ENCODE measurements around the gene DLX1. TPM values are rescaled to one million over a fixed set of nuclear protein-coding genes. Genes with fewer than 3 reads are reported as not detected.
A peak's percentile ranks its signal among the peaks of the same experiment; 100 is the strongest.

Gene DLX1
- total and polyA plus RNA-seq, 9 of the 15 experiments (the other 6 are each of a cell fraction or from before 2014, with no cell fraction given): 1.9 to 26.2 (median 9.6) TPM

DNA sequence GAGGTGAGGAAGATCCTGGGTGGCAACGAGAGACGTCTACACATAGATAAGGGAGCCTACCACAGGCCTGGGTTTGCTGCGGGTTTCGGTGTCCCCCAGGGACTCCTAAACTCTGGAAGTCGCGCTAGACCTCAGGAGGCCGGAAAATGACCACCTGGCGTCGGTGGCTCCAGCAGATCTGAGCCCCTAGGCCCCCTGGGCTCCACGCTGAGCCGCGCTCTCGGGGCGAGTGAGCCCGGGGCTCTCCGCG, 987 bp upstream of the DLX1 start (continued):
- TF ChIP-seq, protein P1, sequence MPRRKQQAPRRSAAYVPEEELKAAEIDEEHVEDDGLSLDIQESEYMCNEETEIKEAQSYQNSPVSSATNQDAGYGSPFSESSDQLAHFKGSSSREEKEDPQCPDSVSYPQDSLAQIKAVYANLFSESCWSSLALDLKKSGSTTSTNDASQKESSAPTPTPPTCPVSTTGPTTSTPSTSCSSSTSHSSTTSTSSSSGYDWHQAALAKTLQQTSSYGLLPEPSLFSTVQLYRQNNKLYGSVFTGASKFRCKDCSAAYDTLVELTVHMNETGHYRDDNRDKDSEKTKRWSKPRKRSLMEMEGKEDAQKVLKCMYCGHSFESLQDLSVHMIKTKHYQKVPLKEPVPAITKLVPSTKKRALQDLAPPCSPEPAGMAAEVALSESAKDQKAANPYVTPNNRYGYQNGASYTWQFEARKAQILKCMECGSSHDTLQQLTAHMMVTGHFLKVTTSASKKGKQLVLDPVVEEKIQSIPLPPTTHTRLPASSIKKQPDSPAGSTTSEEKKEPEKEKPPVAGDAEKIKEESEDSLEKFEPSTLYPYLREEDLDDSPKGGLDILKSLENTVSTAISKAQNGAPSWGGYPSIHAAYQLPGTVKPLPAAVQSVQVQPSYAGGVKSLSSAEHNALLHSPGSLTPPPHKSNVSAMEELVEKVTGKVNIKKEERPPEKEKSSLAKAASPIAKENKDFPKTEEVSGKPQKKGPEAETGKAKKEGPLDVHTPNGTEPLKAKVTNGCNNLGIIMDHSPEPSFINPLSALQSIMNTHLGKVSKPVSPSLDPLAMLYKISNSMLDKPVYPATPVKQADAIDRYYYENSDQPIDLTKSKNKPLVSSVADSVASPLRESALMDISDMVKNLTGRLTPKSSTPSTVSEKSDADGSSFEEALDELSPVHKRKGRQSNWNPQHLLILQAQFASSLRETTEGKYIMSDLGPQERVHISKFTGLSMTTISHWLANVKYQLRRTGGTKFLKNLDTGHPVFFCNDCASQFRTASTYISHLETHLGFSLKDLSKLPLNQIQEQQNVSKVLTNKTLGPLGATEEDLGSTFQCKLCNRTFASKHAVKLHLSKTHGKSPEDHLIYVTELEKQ (CRISPR knock-in tag; IDR thresholded peaks at IDR 0.05): no peak
- TF ChIP-seq POLR2A (conservative IDR thresholded peaks at IDR 0.05) (no peak; the same call in none of the 2 replicates), HNRNPK (IDR thresholded peaks at IDR 0.05; ENCODE audit: low read depth, low read length, poor library complexity, severe bottlenecking) (no peak), ZNF263 (CRISPR knock-in tag; IDR thresholded peaks at IDR 0.05; ENCODE audit: borderline replicate concordance) (no peak), ELF4 (CRISPR knock-in tag; IDR thresholded peaks at IDR 0.05) (0 out of 2 replicates have a peak, but pooled peaks have one; percentile 12), ZNF444 (CRISPR knock-in tag; IDR thresholded peaks at IDR 0.05) (no peak), SMAD2 (IDR thresholded peaks at IDR 0.05; ENCODE audit: low read depth, low read length) (no peak), DDX20 (tag; IDR thresholded peaks at IDR 0.05; ENCODE audit: low read depth) (no peak), C11orf30 (IDR thresholded peaks at IDR 0.05; ENCODE audit: low read depth) (no peak), ZNF445 (CRISPR knock-in tag; IDR thresholded peaks at IDR 0.05; ENCODE audit: low read depth) (no peak), ZNF217 (CRISPR knock-in tag; IDR thresholded peaks at IDR 0.05) (no peak), TCFL5 (CRISPR knock-in tag; conservative IDR thresholded peaks at IDR 0.05) (no peak), EGR1 (conservative IDR thresholded peaks at IDR 0.05) (0 out of 2 replicates have a peak, but pooled peaks have one; percentile 39), TBP (optimal IDR thresholded peaks at IDR 0.05; ENCODE audit: low read depth, low read length) (no peak), HMG20A (CRISPR knock-in tag; conservative IDR thresholded peaks at IDR 0.05) (no peak), PHTF2 (CRISPR knock-in tag; IDR thresholded peaks at IDR 0.05) (no peak), ZNF717 (CRISPR knock-in tag; IDR thresholded peaks at IDR 0.05) (no peak), GTF2F1 (IDR thresholded peaks at IDR 0.05; ENCODE audit: low read depth, low read length) (no peak), RBM17 (IDR thresholded peaks at IDR 0.05; ENCODE audit: borderline replicate concordance, low read depth, low read length) (no peak), KAT8 (IDR thresholded peaks at IDR 0.05; ENCODE audit: low read depth) (no peak), ZNF41 (CRISPR knock-in tag; conservative IDR thresholded peaks at IDR 0.05) (no peak; the same call in 1 of the 2 replicates)
- TF ChIP-seq, protein P2, sequence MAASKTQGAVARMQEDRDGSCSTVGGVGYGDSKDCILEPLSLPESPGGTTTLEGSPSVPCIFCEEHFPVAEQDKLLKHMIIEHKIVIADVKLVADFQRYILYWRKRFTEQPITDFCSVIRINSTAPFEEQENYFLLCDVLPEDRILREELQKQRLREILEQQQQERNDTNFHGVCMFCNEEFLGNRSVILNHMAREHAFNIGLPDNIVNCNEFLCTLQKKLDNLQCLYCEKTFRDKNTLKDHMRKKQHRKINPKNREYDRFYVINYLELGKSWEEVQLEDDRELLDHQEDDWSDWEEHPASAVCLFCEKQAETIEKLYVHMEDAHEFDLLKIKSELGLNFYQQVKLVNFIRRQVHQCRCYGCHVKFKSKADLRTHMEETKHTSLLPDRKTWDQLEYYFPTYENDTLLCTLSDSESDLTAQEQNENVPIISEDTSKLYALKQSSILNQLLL (CRISPR knock-in tag; IDR thresholded peaks at IDR 0.05; ENCODE audit: borderline replicate concordance): no peak
- TF ChIP-seq, protein P3, sequence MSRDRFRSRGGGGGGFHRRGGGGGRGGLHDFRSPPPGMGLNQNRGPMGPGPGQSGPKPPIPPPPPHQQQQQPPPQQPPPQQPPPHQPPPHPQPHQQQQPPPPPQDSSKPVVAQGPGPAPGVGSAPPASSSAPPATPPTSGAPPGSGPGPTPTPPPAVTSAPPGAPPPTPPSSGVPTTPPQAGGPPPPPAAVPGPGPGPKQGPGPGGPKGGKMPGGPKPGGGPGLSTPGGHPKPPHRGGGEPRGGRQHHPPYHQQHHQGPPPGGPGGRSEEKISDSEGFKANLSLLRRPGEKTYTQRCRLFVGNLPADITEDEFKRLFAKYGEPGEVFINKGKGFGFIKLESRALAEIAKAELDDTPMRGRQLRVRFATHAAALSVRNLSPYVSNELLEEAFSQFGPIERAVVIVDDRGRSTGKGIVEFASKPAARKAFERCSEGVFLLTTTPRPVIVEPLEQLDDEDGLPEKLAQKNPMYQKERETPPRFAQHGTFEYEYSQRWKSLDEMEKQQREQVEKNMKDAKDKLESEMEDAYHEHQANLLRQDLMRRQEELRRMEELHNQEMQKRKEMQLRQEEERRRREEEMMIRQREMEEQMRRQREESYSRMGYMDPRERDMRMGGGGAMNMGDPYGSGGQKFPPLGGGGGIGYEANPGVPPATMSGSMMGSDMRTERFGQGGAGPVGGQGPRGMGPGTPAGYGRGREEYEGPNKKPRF (IDR thresholded peaks at IDR 0.05; ENCODE audit: low read depth, low read length): no peak
- TF ChIP-seq, protein P4, sequence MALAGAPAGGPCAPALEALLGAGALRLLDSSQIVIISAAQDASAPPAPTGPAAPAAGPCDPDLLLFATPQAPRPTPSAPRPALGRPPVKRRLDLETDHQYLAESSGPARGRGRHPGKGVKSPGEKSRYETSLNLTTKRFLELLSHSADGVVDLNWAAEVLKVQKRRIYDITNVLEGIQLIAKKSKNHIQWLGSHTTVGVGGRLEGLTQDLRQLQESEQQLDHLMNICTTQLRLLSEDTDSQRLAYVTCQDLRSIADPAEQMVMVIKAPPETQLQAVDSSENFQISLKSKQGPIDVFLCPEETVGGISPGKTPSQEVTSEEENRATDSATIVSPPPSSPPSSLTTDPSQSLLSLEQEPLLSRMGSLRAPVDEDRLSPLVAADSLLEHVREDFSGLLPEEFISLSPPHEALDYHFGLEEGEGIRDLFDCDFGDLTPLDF (CRISPR knock-in tag; IDR thresholded peaks at IDR 0.05): no peak

Measured in K562 (cell line).